KMS-11 (cell line): ENCODE data around the gene ZNF778.

ENCODE experiments used
- H2AFZ ChIP-seq: fragments of 200-600 bp; sonication (generic); 2 replicates; pipeline ENCODE4 v1.6.1; 2016; ENCODE audit warnings: antibody characterized with exemption, mixed run types, low read depth
- H3K27ac ChIP-seq: fragments of 200-600 bp; sonication (generic); 2 replicates; pipeline ENCODE4 v1.6.1; 2016; ENCODE audit warnings: mild to moderate bottlenecking, mixed run types
- H3K27me3 ChIP-seq: fragments of 200-600 bp; sonication (generic); 2 replicates; pipeline ENCODE4 v1.6.1; 2017; ENCODE audit warnings: mild to moderate bottlenecking, low read depth, mixed run types, moderate library complexity; ENCODE audit not compliant: insufficient read depth
- H3K36me3 ChIP-seq: fragments of 200-600 bp; sonication (generic); 2 replicates; pipeline ENCODE4 v1.6.1; 2017; ENCODE audit warnings: mild to moderate bottlenecking, mixed run types; ENCODE audit not compliant: insufficient read depth
- H3K4me1 ChIP-seq: fragments of 200-600 bp; sonication (generic); 2 replicates; pipeline ENCODE4 v1.6.1; 2016; ENCODE audit warnings: mild to moderate bottlenecking, low read depth, mixed run types; ENCODE audit not compliant: poor library complexity, severe bottlenecking
- H3K4me2 ChIP-seq: fragments of 200-600 bp; sonication (generic); 2 replicates; pipeline ENCODE4 v1.7.0; 2016; ENCODE audit warnings: mild to moderate bottlenecking, mixed run types
- H3K4me3 ChIP-seq: fragments of 200-600 bp; sonication (generic); IDR thresholded peaks from 2 replicates; pipeline ENCODE4 v1.6.1; 2017; ENCODE audit warnings: low read depth, low read length, mixed read lengths; ENCODE audit not compliant: insufficient read depth
- H3K79me2 ChIP-seq: fragments of 200-600 bp; sonication (generic); 2 replicates; pipeline ENCODE4 v1.6.1; 2016; ENCODE audit warnings: low read depth, mixed run types; ENCODE audit not compliant: insufficient read depth
- H3K9ac ChIP-seq: fragments of 200-600 bp; sonication (generic); 2 replicates; pipeline ENCODE4 v1.6.1; 2016; ENCODE audit warnings: mild to moderate bottlenecking, mixed run types
- H4K20me1 ChIP-seq: fragments of 200-600 bp; sonication (generic); 2 replicates; pipeline ENCODE4 v1.6.1; 2016; ENCODE audit warnings: mild to moderate bottlenecking, mixed run types; ENCODE audit not compliant: insufficient read depth
- CTCF ChIP-seq: fragments of 200-600 bp; sonication (generic); conservative IDR thresholded peaks from 2 replicates; pipeline ENCODE4 v1.6.1; 2017; ENCODE audit warnings: low read depth, mild to moderate bottlenecking, antibody characterized with exemption, low read length, moderate library complexity, mixed read lengths

ZNF778 gene

GRCh38 chr16:89200124-89200849, 17.2 kb upstream of the ZNF778 start, which contains the start of gene SLC22A31:
Gene SLC22A31, minus strand, starts transcription at chr16:89200537. Its CDS starts 36 bp downstream, at chr16:89200501.
- no peaks in the 10 kb centered on the region for H3K4me1 ChIP-seq
- no peaks in the 10 kb centered on the region for H4K20me1 ChIP-seq
- no peak within 1 kb of the TSS for H3K9ac ChIP-seq
- H2AFZ ChIP-seq = no peak within 1 kb of the TSS
- H3K79me2 ChIP-seq = no peaks in the 10 kb centered on the region
- H3K36me3 ChIP-seq = no peaks in the 10 kb centered on the region
- no peak within 1 kb of the TSS for H3K27ac ChIP-seq
- no peak for TF ChIP-seq CTCF
- peaks cover 53% of the 10 kb centered on the region for H3K27me3 ChIP-seq
- no peak within 1 kb of the TSS for H3K4me3 ChIP-seq
- no peak within 1 kb of the TSS for H3K4me2 ChIP-seq

- no peak for TF ChIP-seq CTCF
- Histone ChIP-seq H3K4me1 (no peaks in the 10 kb centered on the region), H3K27me3 (peaks cover 58% of the 10 kb centered on the region), H3K9ac (no peak overlapping the region), H2AFZ (no peak overlapping the region), H3K4me3 (no peak overlapping the region), H3K4me2 (no peak overlapping the region), H3K79me2 (no peaks in the 10 kb centered on the region), H3K36me3 (no peaks in the 10 kb centered on the region), H3K27ac (no peak overlapping the region), H4K20me1 (no peaks in the 10 kb centered on the region)
These were observed 16.6 kb upstream of the ZNF778 start for GRCh38 chr16:89200850-89201411.

- Histone ChIP-seq H3K4me3 (no peak overlapping the region), H3K27me3 (peaks cover 66% of the 10 kb centered on the region)
These were observed 15.8 kb upstream of the ZNF778 start for GRCh38 chr16:89201439-89202377.

More at GRCh38 chr16:89201439-89202377, 15.8 kb upstream of the ZNF778 start:
- Histone ChIP-seq H3K79me2 (no peaks in the 10 kb centered on the region), H4K20me1 (no peaks in the 10 kb centered on the region), H2AFZ (no peak overlapping the region), H3K4me1 (no peaks in the 10 kb centered on the region), H3K9ac (no peak overlapping the region), H3K27ac (no peak overlapping the region), H3K4me2 (no peak overlapping the region), H3K36me3 (no peaks in the 10 kb centered on the region)
- TF ChIP-seq CTCF = no peak
